HT-29 (cell line): ENCODE results near the gene XYLT2. TPM values are rescaled to one million over a fixed set of nuclear protein-coding genes. Genes with fewer than 3 reads are reported as not detected.
"Not testable (repeated sequence)": the region's sequence is repeated elsewhere in the genome, so short reads cannot be mapped to it uniquely, and the experiment has no call there.

ENCODE experiments used
- DNase-seq: peaks from one replicate; pipeline ENCODE4 v3.0.0-alpha.2; 2015; ENCODE audit warnings: low spot score
- small RNA-seq: library from RNA; depleted of rRNA; stranded (forward); fragments of <200 nt; gene quantifications from one replicate; pipeline ENCODE3, GENCODE V24; 2014
- total RNA-seq: library from RNA; depleted of rRNA; stranded (reverse); fragments of >200 nt; shearing (Covaris generic); gene quantifications from 2 replicates; pipeline ENCODE4 v1.2.3, GENCODE V29; 2014; rRNA removed

XYLT2 gene
- total RNA-seq, 1 experiment from 2014 or later: 40.0 TPM

GRCh38 chr17:50389534-50389933, 43.6 kb downstream of the XYLT2 start:
- no peak for DNase-seq

GRCh38 chr17:50392621-50393020, 46.7 kb downstream of the XYLT2 start:
- DNase-seq: no peak

GRCh38 chr17:50393700-50394099, 47.8 kb downstream of the XYLT2 start:
- DNase-seq: no peak

GRCh38 chr17:50394711-50395110, 48.8 kb downstream of the XYLT2 start:
- no peak for DNase-seq

- DNase-seq: peak; percentile 68
Measured at GRCh38 chr17:50396261-50397110, 50.6 kb downstream of the XYLT2 start.

GRCh38 chr17:50397111-50397918, 51.4 kb downstream of the XYLT2 start, which contains the start of gene LRRC59:
Gene LRRC59, minus strand, starts transcription at chr17:50397523. Its CDS starts 206 bp downstream, at chr17:50397317.
- peak; percentile 84 for DNase-seq

GRCh38 chr17:50397919-50398285, 52.0 kb downstream of the XYLT2 start:
- no peak for DNase-seq

- not testable (repeated sequence) for DNase-seq
Measured at GRCh38 chr17:50398672-50399071, 52.7 kb downstream of the XYLT2 start.

GRCh38 chr17:50399591-50399990, 53.7 kb downstream of the XYLT2 start:
- not testable (repeated sequence) for DNase-seq

GRCh38 chr17:50405351-50405750, 59.4 kb downstream of the XYLT2 start:
- DNase-seq: not testable (repeated sequence)

- no peak for DNase-seq
Measured at GRCh38 chr17:50406578-50406977, 60.7 kb downstream of the XYLT2 start.

- DNase-seq: no peak
Measured at GRCh38 chr17:50407921-50408320, 62.0 kb downstream of the XYLT2 start.

Small RNA genes lying within 50 kb of the gene (small RNA-seq; reads per million reads assigned to genes)
- not detected for gene RF00019

Other genes with a start within 250 kb of the XYLT2 start
- gene SAMD14, start 216.0 kb upstream of the XYLT2 start, total RNA-seq: 1.9 and 3.4 TPM in 2 replicates
- gene PPP1R9B, start 195.4 kb upstream of the XYLT2 start, total RNA-seq: 38.7 and 54.6 TPM in 2 replicates
- not detected in 2 replicates for gene SGCA, start 180.1 kb upstream of the XYLT2 start, total RNA-seq
- 0.38 and 0.83 TPM in 2 replicates for gene COL1A1, start 144.5 kb upstream of the XYLT2 start, total RNA-seq
- 5.9 and 17.8 TPM in 2 replicates for gene TMEM92, start 71.7 kb upstream of the XYLT2 start, total RNA-seq
- gene MRPL27, start 27.1 kb downstream of the XYLT2 start, total RNA-seq: 71.2 and 120 TPM in 2 replicates
- 7.5 and 11.8 TPM in 2 replicates for gene EME1, start 27.1 kb downstream of the XYLT2 start, total RNA-seq
- 137 and 155 TPM in 2 replicates for gene LRRC59, start 51.4 kb downstream of the XYLT2 start, total RNA-seq
- gene ACSF2, start 80.1 kb downstream of the XYLT2 start, total RNA-seq: 60.0 and 66.2 TPM in 2 replicates
- not detected in 2 replicates for gene CHAD, start 122.8 kb downstream of the XYLT2 start, total RNA-seq
- gene RSAD1, start 132.7 kb downstream of the XYLT2 start, total RNA-seq: 27.9 and 30.9 TPM in 2 replicates
- gene MYCBPAP, start 162.3 kb downstream of the XYLT2 start, total RNA-seq: not detected in 2 replicates
- 25.6 and 25.8 TPM in 2 replicates for gene EPN3, start 186.6 kb downstream of the XYLT2 start, total RNA-seq
- 37.5 and 44.9 TPM in 2 replicates for gene SPATA20, start 201.0 kb downstream of the XYLT2 start, total RNA-seq
- gene CACNA1G, start 214.6 kb downstream of the XYLT2 start, total RNA-seq: 0.05 and 0.57 TPM in 2 replicates